Skeletal muscle tissue (tissue), 4 donors: Measurements from ENCODE around the gene CALD1. TPM values are rescaled to one million over a fixed set of nuclear protein-coding genes. Genes with fewer than 3 reads are reported as not detected.

Experiments
- H3K27ac ChIP-seq: one replicate; pipeline ENCODE4 v1.7.0; 2013; ENCODE audit warnings: mild to moderate bottlenecking, low read depth, low read length, inconsistent platforms
- H3K27me3 ChIP-seq, 3 donors: one replicate each; pipeline ENCODE4 v1.7.0; 2013; ENCODE audit warnings: low read length in 3 of 3; ENCODE audit not compliant: control insufficient read depth in 3 of 3, insufficient read depth in 3 of 3
- H3K36me3 ChIP-seq, 3 donors: one replicate each; pipeline ENCODE4 v1.7.0; 2013; ENCODE audit warnings: low read length in 3 of 3; ENCODE audit not compliant: control insufficient read depth in 3 of 3, insufficient read depth in 3 of 3
- H3K4me1 ChIP-seq, 3 donors: one replicate each; pipeline ENCODE4 v1.7.0; 2013; ENCODE audit warnings: low read length in 3 of 3, mild to moderate bottlenecking in 3 of 3; ENCODE audit not compliant: control insufficient read depth in 3 of 3, insufficient read depth in 3 of 3
- H3K4me3 ChIP-seq, 3 donors: one replicate each; pipeline ENCODE4 v1.7.0; 2013; ENCODE audit warnings: low read length in 3 of 3
- H3K9ac ChIP-seq, 3 donors: one replicate each; pipeline ENCODE4 v1.7.0; 2013; ENCODE audit warnings: low read length in 3 of 3, mild to moderate bottlenecking in 3 of 3, moderate library complexity in 2 of 3, low read depth in 1 of 3
- H3K9me3 ChIP-seq, 3 donors: one replicate each; pipeline ENCODE4 v1.7.0; 2013; ENCODE audit warnings: low read length in 3 of 3; ENCODE audit not compliant: control insufficient read depth in 3 of 3
- total RNA-seq: library from RNA; depleted of rRNA; stranded (reverse); fragments of >200 nt; gene quantifications from one replicate; pipeline ENCODE4 v1.2.3, GENCODE V29; 2014
- donor health status: Osteomylitis.

Gene CALD1
- total RNA-seq, 1 donor from 2014 or later = 89.8 TPM

GRCh38 chr7:134938141-134938540 is 158.7 kb downstream of the CALD1 start:
- no peaks in the 10 kb centered on the region for H3K27me3 ChIP-seq
- H3K4me1 ChIP-seq = peaks cover 0 to 11% (median 3%) of the 10 kb centered on the region in 3 donors
- H3K9ac ChIP-seq = no peak overlapping the region
- no peak overlapping the region for H3K27ac ChIP-seq
- H3K4me3 ChIP-seq = no peak overlapping the region
- peaks cover 0 to 5% (median 2%) of the 10 kb centered on the region in 3 donors for H3K36me3 ChIP-seq
- H3K9me3 ChIP-seq = no peaks in the 10 kb centered on the region

- Histone ChIP-seq H3K4me3 (no peak overlapping the region), H3K4me1 (peaks cover 0 to 8% (median 3%) of the 10 kb centered on the region in 3 donors), H3K9ac (no peak overlapping the region), H3K36me3 (peaks cover 0 to 5% (median 2%) of the 10 kb centered on the region in 3 donors), H3K27ac (no peak overlapping the region), H3K9me3 (no peaks in the 10 kb centered on the region), H3K27me3 (no peaks in the 10 kb centered on the region)
Measured at GRCh38 chr7:134939136-134939535, 159.7 kb downstream of the CALD1 start.

GRCh38 chr7:134940729-134941128 is 161.3 kb downstream of the CALD1 start:
- peaks cover 0 to 3% (median 3%) of the 10 kb centered on the region in 3 donors for H3K4me1 ChIP-seq
- H3K4me3 ChIP-seq = no peak overlapping the region
- peaks cover 0 to 12% (median 2%) of the 10 kb centered on the region in 3 donors for H3K36me3 ChIP-seq
- H3K27ac ChIP-seq = no peak overlapping the region
- H3K9me3 ChIP-seq = no peaks in the 10 kb centered on the region
- no peaks in the 10 kb centered on the region for H3K27me3 ChIP-seq
- no peak overlapping the region for H3K9ac ChIP-seq

- H3K27ac ChIP-seq = no peak overlapping the region
- H3K36me3 ChIP-seq = peaks cover 0 to 12% (median 2%) of the 10 kb centered on the region in 3 donors
- no peak overlapping the region for H3K4me3 ChIP-seq
- peaks cover 0 to 3% (median 3%) of the 10 kb centered on the region in 3 donors for H3K4me1 ChIP-seq
- H3K27me3 ChIP-seq = no peaks in the 10 kb centered on the region
- no peak overlapping the region for H3K9ac ChIP-seq
- H3K9me3 ChIP-seq = no peaks in the 10 kb centered on the region
Measured at GRCh38 chr7:134941185-134941900, 161.9 kb downstream of the CALD1 start.

GRCh38 chr7:134941952-134942351 is 162.5 kb downstream of the CALD1 start:
- H3K36me3 ChIP-seq = peaks cover 0 to 12% (median 2%) of the 10 kb centered on the region in 3 donors
- no peaks in the 10 kb centered on the region for H3K27me3 ChIP-seq
- no peak overlapping the region for H3K4me3 ChIP-seq
- peaks cover 0 to 3% (median 3%) of the 10 kb centered on the region in 3 donors for H3K4me1 ChIP-seq
- H3K27ac ChIP-seq = no peak overlapping the region
- H3K9ac ChIP-seq = no peak overlapping the region
- H3K9me3 ChIP-seq = no peaks in the 10 kb centered on the region

GRCh38 chr7:134942690-134943466 is 163.4 kb downstream of the CALD1 start:
- Histone ChIP-seq H3K27ac (no peak overlapping the region), H3K9me3 (no peaks in the 10 kb centered on the region), H3K9ac (no peak overlapping the region), H3K4me3 (no peak overlapping the region), H3K27me3 (no peaks in the 10 kb centered on the region), H3K36me3 (peaks cover 0 to 12% (median 5%) of the 10 kb centered on the region in 3 donors), H3K4me1 (peaks cover 0 to 3% (median 3%) of the 10 kb centered on the region in 3 donors)

- no peak overlapping the region for H3K4me3 ChIP-seq
- no peak overlapping the region for H3K9ac ChIP-seq
- no peaks in the 10 kb centered on the region for H3K9me3 ChIP-seq
- no peak overlapping the region for H3K27ac ChIP-seq
- H3K36me3 ChIP-seq = peaks cover 0 to 18% (median 5%) of the 10 kb centered on the region in 3 donors
- H3K27me3 ChIP-seq = no peaks in the 10 kb centered on the region
- H3K4me1 ChIP-seq = no peaks in the 10 kb centered on the region
Measured at GRCh38 chr7:134943785-134944400, 164.5 kb downstream of the CALD1 start.

- no peak overlapping the region for H3K27ac ChIP-seq
- no peak overlapping the region for H3K9ac ChIP-seq
- H3K4me3 ChIP-seq = no peak overlapping the region
- H3K4me1 ChIP-seq = no peaks in the 10 kb centered on the region
- H3K36me3 ChIP-seq = peaks cover under 1 to 29% (median 10%) of the 10 kb centered on the region in 3 donors
- H3K27me3 ChIP-seq = no peaks in the 10 kb centered on the region
- H3K9me3 ChIP-seq = no peaks in the 10 kb centered on the region
Measured at GRCh38 chr7:134945691-134946090, 166.3 kb downstream of the CALD1 start.

- no peak overlapping the region for H3K4me3 ChIP-seq
- no peak overlapping the region for H3K9ac ChIP-seq
- no peaks in the 10 kb centered on the region for H3K9me3 ChIP-seq
- no peaks in the 10 kb centered on the region for H3K27me3 ChIP-seq
- no peaks in the 10 kb centered on the region for H3K4me1 ChIP-seq
- no peak overlapping the region for H3K27ac ChIP-seq
- peaks cover 4 to 33% (median 10%) of the 10 kb centered on the region in 3 donors for H3K36me3 ChIP-seq
Measured at GRCh38 chr7:134946260-134946659, 166.8 kb downstream of the CALD1 start.
